ACHN (cell line): Measurements from ENCODE around the gene CDC7.
"Not testable (repeated sequence)": the region's sequence is repeated elsewhere in the genome, so short reads cannot be mapped to it uniquely, and the experiment has no call there.

Experiments used
- DNase-seq: peaks from one replicate; pipeline ENCODE4 v3.0.0-alpha.2; 2015
- in situ Hi-C: cut with HindIII; loops from 2 replicates; pipeline ENCODE4 v1.10.0; 2017; ENCODE audit warnings: low sequenced_read_pairs, low pct_ligation_motif_present, low pct_unique_long_range_greater_than_20kb

CDC7 gene

DNA sequence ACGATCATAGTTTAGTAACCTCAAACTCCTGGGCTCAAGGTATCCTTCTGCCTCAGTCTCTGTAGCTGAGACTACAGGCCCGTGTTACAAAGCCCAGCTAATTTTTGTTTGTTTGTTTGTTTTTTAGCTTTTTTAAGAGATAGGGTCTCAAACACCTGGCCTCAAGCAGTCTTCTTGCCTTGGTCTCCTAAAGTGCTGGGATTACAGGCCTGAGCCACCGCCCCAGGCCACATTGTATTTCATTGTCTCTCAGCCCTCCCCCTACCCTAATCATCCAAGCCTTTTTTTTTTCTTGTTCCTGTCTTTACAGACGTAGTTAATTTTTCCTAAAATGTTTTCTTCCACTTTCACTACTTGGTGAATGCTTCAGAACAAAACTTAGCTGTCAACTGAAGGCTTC lies 5.4 kb downstream of the CDC7 start:
- in situ Hi-C loops: no loop called here
- no peak for DNase-seq

DNA sequence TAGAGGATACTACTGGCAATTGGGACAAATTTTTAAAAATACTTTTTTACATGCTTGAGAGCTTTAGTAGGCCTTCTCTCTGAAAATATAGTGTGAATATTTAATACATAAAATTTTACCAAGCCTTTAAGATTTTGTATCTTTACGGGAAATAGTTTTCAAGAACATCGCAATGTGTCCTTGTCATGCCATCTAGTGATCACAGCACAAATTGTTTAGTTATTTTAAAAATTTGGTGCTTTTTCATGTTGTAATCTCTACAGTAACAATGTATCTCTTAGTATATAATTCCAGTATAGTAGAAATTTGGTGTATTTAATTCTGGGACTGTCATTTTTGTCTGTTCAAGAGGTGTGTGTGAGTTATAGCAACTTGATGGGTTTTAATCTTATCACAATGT lies 6.7 kb downstream of the CDC7 start:
- in situ Hi-C loops: no loop called here
- no peak for DNase-seq

GRCh38 chr1:91510754-91511153 lies 10.1 kb downstream of the CDC7 start:
- no peak for DNase-seq
- in situ Hi-C loops: no loop called here

DNA sequence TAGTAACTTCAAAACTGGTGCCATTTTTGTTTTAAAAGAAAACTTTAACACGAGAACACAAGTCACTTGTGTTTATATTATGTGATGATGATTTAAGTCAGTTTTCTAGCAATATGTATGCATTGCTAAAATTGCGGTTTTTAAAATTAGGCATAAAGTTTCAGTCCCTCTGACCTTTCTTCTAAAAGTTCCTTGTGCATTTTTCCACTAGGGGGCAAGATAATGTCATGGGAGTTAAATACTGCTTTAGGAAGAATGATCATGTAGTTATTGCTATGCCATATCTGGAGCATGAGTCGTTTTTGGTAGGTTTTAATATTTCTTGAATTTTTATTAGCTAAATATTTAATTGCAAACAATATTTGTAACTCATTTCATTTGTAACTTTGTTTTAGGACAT lies 10.7 kb downstream of the CDC7 start:
- in situ Hi-C loops: no loop called here
- DNase-seq: peak; percentile 51

DNA sequence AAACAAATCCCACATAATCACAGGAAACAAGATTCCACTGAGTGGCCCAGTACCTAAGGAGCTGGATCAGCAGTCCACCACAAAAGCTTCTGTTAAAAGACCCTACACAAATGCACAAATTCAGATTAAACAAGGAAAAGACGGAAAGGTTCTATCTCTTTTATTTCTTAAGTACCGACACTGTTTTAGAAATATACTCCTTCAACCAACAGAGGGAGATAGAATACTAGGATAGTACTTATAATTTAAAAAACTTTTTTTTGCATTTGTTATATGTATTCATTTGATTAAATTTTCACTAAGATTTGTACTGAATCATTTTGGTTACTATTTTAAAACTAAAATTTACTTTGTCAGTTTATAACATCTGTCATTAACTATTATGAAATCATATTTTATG lies 12.5 kb downstream of the CDC7 start:
- DNase-seq: peak; percentile 31
- in situ Hi-C loops: no loop called here

DNA sequence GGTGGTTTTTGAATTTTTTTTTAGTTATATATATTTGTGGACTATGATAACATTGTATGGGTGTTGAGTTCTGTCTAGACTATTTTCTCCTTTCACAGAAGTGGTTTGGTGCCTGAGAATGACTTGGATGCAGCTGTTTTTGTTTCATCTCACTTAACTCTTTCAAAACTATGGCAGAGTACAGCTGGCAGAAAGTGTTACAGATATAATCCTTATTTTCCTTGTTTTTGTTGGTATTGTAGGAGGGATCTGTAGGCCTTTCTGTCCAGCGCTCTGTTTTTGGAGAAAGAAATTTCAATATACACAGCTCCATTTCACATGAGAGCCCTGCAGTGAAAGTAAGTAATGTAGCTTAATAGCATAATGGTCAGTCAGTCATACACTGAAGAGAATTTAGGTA lies 13.1 kb downstream of the CDC7 start:
- in situ Hi-C loops: no loop called here
- DNase-seq: no peak

GRCh38 chr1:91515994-91516393 lies 15.3 kb downstream of the CDC7 start:
- no peak for DNase-seq
- in situ Hi-C loops: no loop called here

GRCh38 chr1:91516605-91517004 lies 16.0 kb downstream of the CDC7 start:
- DNase-seq, in situ Hi-C loops: not testable (repeated sequence)

DNA sequence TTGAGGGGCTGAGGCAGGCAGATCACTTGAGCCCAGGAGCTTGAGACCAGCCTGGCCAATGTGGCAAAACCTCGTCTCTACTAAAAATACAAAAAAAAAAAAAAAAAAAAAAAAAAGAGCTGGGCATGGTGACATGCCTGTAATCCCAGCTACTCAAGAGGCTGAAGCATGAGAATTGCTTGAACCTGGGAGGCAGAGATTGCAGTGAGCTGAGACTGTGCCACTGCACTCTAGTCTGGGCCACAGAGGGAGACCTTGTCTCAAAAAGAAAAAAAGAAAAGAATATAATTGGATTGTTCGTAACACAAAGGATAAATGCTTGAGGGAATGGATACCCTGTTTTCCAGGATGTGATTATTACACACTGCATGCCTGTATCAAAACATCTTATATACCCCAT lies 18.5 kb downstream of the CDC7 start:
- in situ Hi-C loops, DNase-seq: not testable (repeated sequence)

- DNase-seq: no peak
- in situ Hi-C loops: no loop called here
Observed at GRCh38 chr1:91520942-91521507, 20.4 kb downstream of the CDC7 start.

DNA sequence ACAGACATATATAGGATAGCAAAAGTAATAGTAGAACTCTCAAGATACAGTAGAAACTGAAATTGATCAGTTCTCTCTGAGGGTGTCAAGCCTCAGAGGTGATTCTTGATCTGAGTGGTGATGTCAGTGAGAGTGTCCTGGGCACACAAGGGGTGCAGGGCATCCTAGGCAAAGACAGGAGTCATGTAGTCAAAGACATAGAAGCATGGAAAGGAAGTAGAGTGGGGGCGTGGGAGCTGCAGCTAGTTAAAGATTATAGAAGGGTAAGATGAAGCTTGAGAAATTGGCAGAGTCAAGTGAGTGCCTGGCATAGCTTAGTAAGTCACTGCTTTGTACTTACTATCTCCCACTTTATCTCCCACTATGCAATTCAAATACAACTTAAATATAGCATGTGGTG lies 22.8 kb downstream of the CDC7 start:
- peak; percentile 70 for DNase-seq
- in situ Hi-C loops: no loop called here

- no peak for DNase-seq
- in situ Hi-C loops: no loop called here
Observed at GRCh38 chr1:91526496-91526895, 25.8 kb downstream of the CDC7 start.

DNA sequence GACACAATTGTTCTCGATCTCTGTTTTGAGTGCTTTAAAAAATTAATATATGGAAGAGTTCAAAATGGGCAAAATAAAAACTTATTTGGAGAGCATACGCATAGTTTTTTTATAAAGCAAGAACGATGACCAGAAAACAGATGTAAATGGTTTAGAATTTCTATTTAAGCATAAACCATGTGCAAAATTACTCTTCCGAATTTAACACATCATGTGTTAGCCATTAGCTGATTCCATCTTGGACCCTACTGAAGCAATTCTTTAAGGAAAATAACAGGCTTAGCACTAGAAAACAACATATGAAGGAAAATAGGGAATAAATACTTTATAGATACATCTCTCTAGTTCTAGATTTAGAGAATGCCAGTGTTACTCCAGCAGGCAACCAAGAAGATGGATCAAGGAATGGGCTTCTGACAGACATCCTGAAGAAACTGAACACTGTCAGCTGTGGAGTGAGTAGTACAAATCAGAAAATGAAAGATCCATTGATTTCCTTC lies 26.7 kb downstream of the CDC7 start:
- in situ Hi-C loops: no loop called here
- no peak for DNase-seq

DNA sequence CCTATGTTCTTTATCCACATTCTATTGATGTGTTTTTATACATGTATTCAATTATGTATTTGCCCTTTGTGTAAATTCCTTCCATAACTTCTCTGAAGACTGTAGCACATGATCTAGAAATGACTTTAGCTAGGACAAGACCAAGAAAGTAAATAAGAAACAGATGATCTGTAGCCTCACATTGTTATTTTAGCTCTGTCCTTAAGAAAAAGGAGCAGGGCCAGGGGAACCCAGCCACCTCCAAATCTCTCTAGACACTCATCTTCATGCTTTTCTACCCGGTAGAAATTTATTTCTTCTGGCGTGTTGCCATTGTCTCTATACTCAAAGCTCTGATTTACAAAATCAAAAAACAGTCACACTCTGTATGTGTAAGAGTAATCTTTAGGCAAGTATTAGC lies 27.1 kb downstream of the CDC7 start:
- in situ Hi-C loops: no loop called here
- no peak for DNase-seq

DNA sequence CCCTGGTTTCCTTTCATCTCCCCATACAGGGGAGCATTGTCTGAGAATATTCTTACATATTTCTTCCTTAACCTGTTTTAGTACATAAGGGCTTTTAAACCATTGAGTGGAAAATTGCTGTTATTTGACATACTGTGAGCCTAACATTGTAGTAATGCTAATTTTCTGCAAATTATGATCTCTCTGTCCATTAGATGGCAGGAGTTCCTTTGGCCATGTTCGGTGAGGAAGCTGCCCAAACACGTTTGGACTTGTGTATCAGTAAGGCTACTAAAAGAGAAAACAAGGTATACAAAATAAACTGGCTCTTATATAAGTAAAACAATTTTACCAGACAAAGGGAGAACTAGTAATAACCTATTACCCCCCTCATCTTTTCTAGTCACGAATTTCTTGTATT lies 29.2 kb downstream of the CDC7 start:
- peak; percentile 9 for DNase-seq
- in situ Hi-C loops: no loop called here

DNA sequence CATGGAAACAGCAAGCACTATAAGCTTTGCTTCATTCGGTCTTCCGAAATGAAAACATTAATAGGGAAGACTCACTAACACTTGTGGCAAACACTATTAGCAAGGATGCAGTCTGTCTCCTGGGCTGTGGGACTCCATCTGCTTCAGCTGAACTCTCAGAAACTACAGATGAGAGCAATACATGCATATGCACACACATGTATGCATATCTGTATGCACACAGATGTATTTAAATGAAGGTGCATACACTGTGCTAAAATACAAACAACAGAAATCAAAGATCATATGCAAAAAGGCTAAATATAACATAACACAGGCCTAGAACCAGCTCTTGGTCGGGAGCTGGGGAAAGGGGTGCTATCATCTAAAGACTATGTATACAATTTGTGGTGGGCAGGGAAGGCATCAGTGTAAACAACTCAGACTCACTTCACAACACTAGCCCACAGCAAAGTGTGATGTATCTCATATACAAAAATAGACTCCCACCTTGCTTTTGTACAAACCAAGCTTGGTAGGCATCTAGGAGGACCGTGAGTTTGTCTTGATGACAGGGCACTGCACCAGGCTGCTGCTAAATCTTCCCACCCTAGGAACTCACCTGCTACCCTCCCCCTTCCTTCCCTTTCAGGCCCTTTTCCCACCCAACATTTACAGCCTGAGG lies 32.8 kb downstream of the CDC7 start:
- in situ Hi-C loops: no loop called here
- no peak for DNase-seq

- in situ Hi-C loops: no loop called here
- DNase-seq: no peak
Observed at GRCh38 chr1:91535441-91535840, 34.8 kb downstream of the CDC7 start.

- DNase-seq: no peak
- in situ Hi-C loops: no loop called here
Observed at GRCh38 chr1:91537281-91537986, 36.8 kb downstream of the CDC7 start.

GRCh38 chr1:91537987-91538304 lies 37.3 kb downstream of the CDC7 start:
- no peak for DNase-seq
- in situ Hi-C loops: no loop called here

DNA sequence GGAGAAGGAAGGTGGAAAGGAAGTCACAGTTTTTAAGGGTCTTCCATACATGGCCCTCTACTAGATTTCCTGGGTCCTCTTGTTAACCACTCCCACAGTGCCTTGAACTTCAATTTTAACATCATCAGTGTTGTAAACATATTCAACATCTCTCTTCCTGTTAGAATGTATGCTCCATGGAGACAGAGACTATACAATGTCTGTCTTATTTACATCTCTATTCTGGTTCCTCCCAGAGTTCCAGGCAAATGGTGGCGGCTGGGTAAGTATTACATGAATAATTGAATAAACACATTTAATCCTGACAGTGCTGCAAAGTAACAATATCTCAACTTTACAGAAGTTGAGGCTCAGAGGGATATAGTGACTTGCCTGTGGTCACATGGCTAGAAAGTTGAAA lies 40.3 kb downstream of the CDC7 start:
- no peak for DNase-seq
- in situ Hi-C loops: no loop called here
